ENCODE data around the gene ILRUN.
"Not testable (repeated sequence)": the region's sequence is repeated elsewhere in the genome, so short reads cannot be mapped to it uniquely, and the experiment has no call there.

ILRUN gene

GRCh38 chr6:34696739-34697543 is at the start of gene ILRUN:
Gene ILRUN, minus strand, starts transcription at chr6:34696767. Its CDS starts 164 bp downstream, at chr6:34696603.
- peak; percentile 88 to 98 (median 94) for DNase-seq (ENCODE audit: low read depth in 3 of 3)

- no peak for DNase-seq (ENCODE audit: low read depth in 3 of 3)
These were observed 48.9 kb upstream of the ILRUN start for GRCh38 chr6:34745277-34746103.

GRCh38 chr6:34744294-34744647 is 47.7 kb upstream of the ILRUN start:
- DNase-seq (ENCODE audit: low read depth in 3 of 3), result not testable (repeated sequence)

DNA sequence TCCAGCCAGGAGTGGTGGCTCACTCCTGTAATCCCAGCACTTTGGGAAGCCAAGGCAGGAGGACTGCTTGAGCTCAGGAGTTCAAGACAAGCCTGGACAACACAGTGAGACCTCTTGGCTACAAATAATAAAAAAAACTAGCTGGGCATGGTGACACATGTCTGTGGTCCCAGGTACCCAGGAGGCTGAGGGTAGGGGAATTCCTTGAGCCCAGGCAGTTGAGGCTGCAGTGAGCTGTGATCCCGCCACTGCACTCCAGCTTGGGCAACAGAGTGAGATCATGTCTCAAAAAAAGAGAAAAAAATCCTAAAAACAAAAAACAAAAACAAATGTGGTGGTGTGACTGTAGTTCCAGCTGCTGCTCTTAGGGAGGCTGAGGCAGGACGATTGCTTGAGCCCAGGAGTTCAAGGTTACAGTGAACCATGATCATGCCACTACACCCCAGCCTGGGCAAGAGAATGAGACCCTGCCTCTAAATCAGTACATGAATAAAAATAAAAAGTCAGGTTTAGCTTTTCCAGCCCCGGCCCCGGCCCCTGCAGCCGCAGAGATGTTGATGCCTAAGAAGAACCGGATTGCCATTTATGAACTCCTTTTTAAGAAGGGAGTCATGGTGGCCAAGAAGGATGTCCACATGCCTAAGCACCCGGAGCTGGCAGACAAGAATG is 47.2 kb upstream of the ILRUN start:
- DNase-seq (ENCODE audit: low read depth in 3 of 3), result no peak

DNA sequence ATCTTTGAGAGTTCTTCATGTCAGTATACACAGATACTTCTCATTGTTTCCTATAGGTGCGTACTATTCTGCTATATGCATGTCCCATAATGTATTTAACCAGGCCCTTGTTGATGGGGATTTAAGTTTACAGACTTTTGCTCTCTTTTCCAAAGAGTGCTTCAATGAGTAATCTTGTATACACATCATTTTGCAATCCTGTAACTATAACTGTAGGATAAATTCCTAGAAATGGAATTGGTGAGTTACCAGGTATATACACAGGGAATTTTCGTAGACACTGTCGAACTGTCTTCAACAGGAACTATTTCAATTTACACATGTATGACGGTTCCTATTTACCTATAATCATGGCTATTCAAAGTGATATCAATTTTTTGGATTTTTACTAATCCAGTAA is 45.5 kb upstream of the ILRUN start:
- no peak for DNase-seq (ENCODE audit: low read depth in 3 of 3)

GRCh38 chr6:34736823-34737222 is 40.3 kb upstream of the ILRUN start:
- DNase-seq (ENCODE audit: low read depth in 3 of 3), result no peak

GRCh38 chr6:34731393-34732060 is 35.0 kb upstream of the ILRUN start:
- DNase-seq (ENCODE audit: low read depth in 3 of 3), result no peak

GRCh38 chr6:34729631-34730470 is 33.3 kb upstream of the ILRUN start:
- no peak for DNase-seq (ENCODE audit: low read depth in 3 of 3)

DNA sequence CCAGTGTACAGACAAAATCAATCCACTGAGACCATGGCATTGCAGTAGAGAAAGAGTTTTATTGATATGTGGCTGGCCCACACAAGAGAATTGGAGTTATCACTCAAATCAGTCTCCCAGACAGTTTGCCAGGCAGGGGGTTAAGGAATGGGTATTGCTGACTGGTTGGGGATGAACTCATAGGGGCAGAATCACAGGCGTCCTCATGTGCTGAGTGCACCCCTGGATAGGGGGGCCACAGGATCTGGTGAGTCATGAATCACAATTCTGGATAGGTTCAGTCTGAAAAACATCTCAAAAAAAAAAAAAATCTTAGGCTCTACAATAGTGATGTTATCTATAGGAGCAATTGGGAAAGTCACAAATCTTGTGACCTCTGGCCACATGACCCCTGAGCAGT is 29.5 kb upstream of the ILRUN start:
- DNase-seq (ENCODE audit: low read depth in 3 of 3), result no peak

DNA sequence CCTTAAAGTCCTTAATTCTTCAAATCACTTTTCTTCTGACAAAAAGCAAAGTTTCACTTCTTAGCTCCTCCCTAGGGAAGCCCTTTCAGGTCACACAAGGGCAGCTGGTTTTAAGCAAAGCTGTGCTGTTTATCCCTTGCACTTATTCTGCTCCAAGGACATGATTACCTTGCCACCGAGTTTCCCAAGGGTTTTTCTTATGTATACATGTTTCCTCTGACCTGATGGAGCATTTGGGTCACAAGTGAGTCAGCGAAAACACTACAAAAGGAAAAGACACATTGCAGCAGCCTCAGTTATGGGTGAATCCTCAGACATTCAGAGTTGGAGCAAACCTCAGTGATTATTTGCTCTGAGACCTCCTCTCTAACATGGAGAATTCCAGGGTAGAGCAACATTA is 26.6 kb upstream of the ILRUN start:
- no peak for DNase-seq (ENCODE audit: low read depth in 3 of 3)

GRCh38 chr6:34722451-34722850 is 25.9 kb upstream of the ILRUN start:
- no peak for DNase-seq (ENCODE audit: low read depth in 3 of 3)

- DNase-seq (ENCODE audit: low read depth in 3 of 3), result not testable (repeated sequence)
These were observed 23.6 kb upstream of the ILRUN start for GRCh38 chr6:34720160-34720559.

- not testable (repeated sequence) for DNase-seq (ENCODE audit: low read depth in 3 of 3)
These were observed 23.1 kb upstream of the ILRUN start for GRCh38 chr6:34719646-34720045.

DNA sequence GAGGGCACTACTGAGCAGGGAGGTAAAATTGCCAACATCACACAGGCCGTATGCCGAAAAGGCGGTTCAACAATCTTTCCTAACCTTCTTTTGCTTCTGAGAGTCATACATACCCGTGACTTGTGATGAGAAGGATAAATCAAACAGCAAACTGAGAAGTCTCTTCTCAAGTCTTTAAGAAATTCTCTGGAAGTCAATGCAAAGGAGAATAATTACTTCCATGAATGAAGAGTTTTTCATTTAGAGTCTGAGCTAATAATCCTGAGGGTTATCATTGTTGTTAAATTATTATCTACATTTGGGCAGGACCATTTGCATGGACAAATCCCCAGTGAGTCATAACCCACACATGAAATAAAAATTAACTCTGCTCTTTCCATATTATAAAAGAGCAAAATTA is 22.4 kb upstream of the ILRUN start:
- no peak for DNase-seq (ENCODE audit: low read depth in 3 of 3)

DNA sequence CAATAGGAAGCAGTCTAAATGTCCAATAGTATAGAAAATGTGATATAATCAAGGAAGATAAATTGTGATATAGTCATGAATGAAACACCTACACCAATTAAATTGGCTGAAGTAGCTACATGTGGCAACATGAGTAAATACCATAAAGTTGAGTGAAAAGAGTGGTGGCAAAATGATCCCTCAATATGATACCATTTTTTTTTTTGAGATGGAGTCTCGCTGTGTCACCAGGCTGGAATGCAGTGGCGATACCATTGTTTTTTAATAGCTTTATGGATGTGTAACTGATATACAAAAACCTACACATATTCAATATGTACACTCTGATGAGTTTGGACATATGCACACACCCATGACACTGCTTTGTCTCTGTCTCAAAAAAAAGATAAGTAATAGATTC is 20.9 kb upstream of the ILRUN start:
- DNase-seq (ENCODE audit: low read depth in 3 of 3), result no peak

- no peak for DNase-seq (ENCODE audit: low read depth in 3 of 3)
These were observed 18.1 kb upstream of the ILRUN start for GRCh38 chr6:34714663-34715062.

DNA sequence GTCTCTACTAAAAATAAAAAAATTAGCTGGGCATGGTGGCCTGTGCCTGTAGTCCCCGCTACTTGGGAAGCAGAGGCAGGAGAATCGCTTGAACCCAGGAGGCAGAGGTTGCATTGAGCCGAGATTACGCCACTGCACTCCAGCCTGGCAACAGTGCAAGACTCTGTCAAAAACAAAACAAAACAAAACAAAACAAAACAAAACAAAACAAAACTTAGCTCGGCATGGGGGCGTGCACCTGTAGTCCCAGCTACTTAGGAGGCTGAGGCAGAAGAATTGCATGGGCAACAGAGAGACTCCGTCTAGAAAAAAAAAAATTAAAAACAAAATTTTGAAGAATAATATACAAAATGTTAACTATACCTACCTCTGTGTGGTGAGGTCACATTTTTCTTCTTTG is 16.3 kb upstream of the ILRUN start:
- DNase-seq (ENCODE audit: low read depth in 3 of 3), result not testable (repeated sequence)

DNA sequence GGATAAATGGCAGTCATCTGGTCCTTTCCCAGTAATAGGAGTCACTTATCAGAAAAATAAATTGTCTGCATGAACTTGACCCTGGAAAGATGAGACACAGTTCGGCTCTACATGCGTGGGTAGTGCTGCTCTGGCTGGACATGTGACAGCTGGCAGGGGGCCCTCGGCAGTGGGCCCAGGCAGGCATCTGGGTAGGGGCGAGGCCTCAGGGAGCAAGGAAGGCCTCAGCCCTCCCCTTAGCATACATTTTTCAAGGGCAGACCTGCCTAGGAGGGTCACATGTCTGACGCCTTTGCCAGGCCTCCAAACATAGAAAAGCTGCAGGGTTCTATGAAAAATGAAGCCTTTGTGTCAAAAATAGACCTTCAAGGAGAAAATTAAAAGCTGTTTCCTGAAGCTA is 12.8 kb upstream of the ILRUN start:
- DNase-seq (ENCODE audit: low read depth in 3 of 3), result no peak

DNA sequence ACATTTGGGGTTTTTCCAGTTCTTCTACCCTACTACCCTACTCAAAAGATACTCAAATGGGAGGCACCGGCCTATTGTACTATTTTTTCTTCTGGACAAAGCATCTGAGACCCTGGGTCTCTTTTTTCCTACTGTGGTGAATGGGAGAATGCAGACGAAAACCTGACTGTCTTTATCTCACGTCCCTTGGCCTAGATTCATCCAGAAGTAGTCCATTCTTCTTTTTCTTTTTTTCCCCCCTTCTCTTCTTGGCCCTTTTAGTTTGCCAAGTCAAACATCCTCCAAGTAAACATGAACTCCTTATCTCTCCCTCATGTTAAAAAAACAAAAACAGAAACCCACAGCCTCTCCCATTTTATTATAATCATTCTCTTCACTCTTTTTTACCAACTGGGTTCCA is 8.7 kb upstream of the ILRUN start:
- DNase-seq (ENCODE audit: low read depth in 3 of 3), result no peak

DNA sequence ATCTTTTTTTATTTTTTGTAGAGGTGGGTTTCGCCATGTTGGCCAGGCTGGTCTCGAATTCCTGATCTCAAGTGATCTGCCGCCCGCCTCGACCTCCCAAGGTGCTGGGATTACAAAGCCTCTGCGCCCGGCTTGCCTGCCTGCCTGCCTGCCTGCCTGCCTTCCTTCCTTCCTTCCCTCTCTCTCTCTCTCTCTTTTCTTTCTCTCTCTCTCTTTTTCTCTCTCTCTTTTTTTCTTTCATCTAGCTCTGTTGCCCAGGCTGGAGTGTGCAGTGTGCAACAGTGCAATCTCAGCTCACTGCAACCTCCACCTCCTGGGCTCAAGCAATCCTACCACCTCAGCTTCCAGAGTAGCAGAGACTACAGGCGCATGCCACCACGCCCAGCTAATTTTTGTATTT is 4.6 kb upstream of the ILRUN start:
- no peak for DNase-seq (ENCODE audit: low read depth in 3 of 3)

DNA sequence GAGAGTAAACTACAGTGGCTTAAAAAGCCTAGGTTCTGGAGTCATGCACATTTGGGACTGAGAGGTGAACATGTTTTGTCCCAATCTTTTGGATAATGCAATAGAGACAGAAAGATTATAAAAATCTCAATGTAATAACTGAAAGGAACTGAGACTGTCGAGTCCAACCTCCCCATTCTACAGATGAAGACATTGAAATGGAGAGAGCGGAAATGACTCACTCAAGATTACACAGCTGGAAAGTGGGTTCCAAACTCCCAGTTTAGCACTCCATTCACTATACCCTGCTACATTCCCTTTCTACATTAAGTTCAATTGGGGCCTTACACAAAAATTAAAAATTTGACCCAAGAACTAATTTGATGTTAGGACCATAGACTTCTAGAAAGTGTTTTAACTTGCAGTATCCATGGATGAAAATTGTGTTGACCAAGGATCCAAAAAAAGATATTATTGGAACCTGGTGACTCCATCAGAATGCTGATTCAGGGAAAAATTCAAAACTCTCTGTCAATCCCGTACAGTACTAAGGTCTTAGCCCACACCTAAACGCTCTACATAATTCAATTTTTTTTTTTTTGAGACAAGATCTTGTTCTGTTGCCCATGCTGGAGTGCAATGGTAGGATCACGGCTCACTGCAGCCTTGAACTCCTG is 1.5 kb upstream of the ILRUN start:
- no peak for DNase-seq (ENCODE audit: low read depth in 3 of 3)

Measured in stimulated activated CD4-positive, alpha-beta T cell treated with anti-CD3 and anti-CD28 coated beads, TNF-alpha, amount 100 ng/mL, for 48 hours (primary cell).